ENCODE measurements around the gene NODAL. TPM values are rescaled to one million over a fixed set of nuclear protein-coding genes. Genes with fewer than 3 reads are reported as not detected.

The NODAL gene
- polyA plus RNA-seq, 2 of the 4 experiments (the other 2 are of a cell fraction) = not detected

DNA sequence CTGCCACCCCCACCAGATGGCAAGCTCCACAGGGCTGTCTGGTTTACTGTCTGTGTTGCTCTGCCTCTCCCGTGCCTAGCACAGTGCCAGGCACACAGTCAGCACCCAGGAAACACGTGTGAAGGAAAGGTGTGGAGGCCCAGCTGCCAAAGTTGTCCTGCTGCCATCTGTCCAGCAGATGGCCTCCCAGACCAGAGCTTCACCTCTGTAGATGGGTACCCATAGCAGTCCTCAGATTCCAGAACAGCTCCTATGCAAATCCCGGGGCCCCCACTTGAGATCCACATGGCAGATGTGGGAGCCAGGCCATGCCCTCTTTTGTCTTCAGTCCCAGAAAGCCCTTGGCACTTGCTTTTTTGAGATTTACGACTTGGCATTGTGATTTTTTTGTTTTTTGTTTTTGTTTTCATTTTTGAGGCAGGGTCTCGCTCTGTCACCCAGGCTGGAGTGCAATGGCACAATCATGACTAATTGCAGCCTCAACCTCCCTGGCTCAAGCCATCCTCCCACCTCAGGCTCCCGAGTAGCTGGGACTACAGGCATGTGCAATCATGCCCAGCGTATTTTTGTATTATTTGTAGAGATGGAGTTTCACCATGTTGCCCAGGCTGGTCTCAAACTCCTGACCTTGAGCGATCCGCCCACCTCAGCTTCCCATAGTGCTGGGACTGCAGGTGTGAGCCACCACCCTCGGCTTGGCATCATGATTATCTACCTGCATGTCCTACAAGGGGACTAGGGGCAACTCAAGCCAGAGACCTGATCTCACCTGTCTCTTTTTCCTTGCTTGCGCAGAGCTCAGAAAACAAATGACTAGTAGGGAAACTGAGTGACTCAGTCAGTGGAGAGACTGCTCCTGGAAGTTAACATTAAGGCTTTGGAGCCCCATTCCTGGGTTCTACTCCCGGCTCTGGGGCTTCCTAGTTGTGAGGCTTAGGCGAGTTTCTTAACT is 20.2 kb upstream of the NODAL start:
- ATAC-seq (peak; percentile 88 to 91), FAIRE-seq (peak; percentile 28), DNase-seq (ENCODE audit: low read depth in 1 of 2, low spot score in 1 of 2) (peak; percentile 64 to 87)
- 32% methylated on average over 12 of the region's 13 CpGs for WGBS (ENCODE audit: missing lambda C conversion rate)
- POLR2A ChIA-PET = interaction anchor here (1.3 kb wide), 1 partner anchor 58 kb away, joined by 3 read pairs; the partner anchor contains the start of gene EIF4EBP2
- CTCF ChIA-PET = interaction anchor here (0.5 to 19.9 kb wide), 63 partner anchors 10 to 824 kb away, joined by 3 to 376 read pairs (median 4); partner anchors contain the start of genes EIF4EBP2, NODAL and PALD1
- Histone ChIP-seq H3K9me3 (no peaks in the 10 kb centered on the region), H3K4me1 (peaks cover 5% of the 10 kb centered on the region), H3K27ac (no peak overlapping the region), H3K4me3 (no peak overlapping the region), H3K4me2 (no peak overlapping the region)
- TF ChIP-seq RAD21 (conservative IDR thresholded peaks at IDR 0.05 in 1 of 2, IDR thresholded peaks at IDR 0.05 in 1 of 2) (peak; percentile 88 to 92), JUNB (IDR thresholded peaks at IDR 0.05) (no peak), CBX8 (IDR thresholded peaks at IDR 0.05) (no peak), HOXB13 (CRISPR knock-in tag; IDR thresholded peaks at IDR 0.05; ENCODE audit: low read depth) (no peak), TP53 (CRISPR knock-in tag; IDR thresholded peaks at IDR 0.05) (no peak), SMC3 (IDR thresholded peaks at IDR 0.05) (peak; percentile 72)
- TF ChIP-seq, protein P1, sequence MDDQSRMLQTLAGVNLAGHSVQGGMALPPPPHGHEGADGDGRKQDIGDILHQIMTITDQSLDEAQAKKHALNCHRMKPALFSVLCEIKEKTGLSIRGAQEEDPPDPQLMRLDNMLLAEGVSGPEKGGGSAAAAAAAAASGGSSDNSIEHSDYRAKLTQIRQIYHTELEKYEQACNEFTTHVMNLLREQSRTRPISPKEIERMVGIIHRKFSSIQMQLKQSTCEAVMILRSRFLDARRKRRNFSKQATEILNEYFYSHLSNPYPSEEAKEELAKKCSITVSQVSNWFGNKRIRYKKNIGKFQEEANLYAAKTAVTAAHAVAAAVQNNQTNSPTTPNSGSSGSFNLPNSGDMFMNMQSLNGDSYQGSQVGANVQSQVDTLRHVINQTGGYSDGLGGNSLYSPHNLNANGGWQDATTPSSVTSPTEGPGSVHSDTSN (IDR thresholded peaks at IDR 0.05) = no peak
- TF ChIP-seq, protein P2, sequence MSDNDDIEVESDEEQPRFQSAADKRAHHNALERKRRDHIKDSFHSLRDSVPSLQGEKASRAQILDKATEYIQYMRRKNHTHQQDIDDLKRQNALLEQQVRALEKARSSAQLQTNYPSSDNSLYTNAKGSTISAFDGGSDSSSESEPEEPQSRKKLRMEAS (IDR thresholded peaks at IDR 0.05) = peak; percentile 55; the same call in 1 of the 2 replicates
- TF ChIP-seq, protein P3, sequence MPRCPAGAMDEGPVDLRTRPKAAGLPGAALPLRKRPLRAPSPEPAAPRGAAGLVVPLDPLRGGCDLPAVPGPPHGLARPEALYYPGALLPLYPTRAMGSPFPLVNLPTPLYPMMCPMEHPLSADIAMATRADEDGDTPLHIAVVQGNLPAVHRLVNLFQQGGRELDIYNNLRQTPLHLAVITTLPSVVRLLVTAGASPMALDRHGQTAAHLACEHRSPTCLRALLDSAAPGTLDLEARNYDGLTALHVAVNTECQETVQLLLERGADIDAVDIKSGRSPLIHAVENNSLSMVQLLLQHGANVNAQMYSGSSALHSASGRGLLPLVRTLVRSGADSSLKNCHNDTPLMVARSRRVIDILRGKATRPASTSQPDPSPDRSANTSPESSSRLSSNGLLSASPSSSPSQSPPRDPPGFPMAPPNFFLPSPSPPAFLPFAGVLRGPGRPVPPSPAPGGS (IDR thresholded peaks at IDR 0.05) = no peak
- TF ChIP-seq, protein P4, sequence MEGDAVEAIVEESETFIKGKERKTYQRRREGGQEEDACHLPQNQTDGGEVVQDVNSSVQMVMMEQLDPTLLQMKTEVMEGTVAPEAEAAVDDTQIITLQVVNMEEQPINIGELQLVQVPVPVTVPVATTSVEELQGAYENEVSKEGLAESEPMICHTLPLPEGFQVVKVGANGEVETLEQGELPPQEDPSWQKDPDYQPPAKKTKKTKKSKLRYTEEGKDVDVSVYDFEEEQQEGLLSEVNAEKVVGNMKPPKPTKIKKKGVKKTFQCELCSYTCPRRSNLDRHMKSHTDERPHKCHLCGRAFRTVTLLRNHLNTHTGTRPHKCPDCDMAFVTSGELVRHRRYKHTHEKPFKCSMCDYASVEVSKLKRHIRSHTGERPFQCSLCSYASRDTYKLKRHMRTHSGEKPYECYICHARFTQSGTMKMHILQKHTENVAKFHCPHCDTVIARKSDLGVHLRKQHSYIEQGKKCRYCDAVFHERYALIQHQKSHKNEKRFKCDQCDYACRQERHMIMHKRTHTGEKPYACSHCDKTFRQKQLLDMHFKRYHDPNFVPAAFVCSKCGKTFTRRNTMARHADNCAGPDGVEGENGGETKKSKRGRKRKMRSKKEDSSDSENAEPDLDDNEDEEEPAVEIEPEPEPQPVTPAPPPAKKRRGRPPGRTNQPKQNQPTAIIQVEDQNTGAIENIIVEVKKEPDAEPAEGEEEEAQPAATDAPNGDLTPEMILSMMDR (IDR thresholded peaks at IDR 0.05) = peak; percentile 84

DNA sequence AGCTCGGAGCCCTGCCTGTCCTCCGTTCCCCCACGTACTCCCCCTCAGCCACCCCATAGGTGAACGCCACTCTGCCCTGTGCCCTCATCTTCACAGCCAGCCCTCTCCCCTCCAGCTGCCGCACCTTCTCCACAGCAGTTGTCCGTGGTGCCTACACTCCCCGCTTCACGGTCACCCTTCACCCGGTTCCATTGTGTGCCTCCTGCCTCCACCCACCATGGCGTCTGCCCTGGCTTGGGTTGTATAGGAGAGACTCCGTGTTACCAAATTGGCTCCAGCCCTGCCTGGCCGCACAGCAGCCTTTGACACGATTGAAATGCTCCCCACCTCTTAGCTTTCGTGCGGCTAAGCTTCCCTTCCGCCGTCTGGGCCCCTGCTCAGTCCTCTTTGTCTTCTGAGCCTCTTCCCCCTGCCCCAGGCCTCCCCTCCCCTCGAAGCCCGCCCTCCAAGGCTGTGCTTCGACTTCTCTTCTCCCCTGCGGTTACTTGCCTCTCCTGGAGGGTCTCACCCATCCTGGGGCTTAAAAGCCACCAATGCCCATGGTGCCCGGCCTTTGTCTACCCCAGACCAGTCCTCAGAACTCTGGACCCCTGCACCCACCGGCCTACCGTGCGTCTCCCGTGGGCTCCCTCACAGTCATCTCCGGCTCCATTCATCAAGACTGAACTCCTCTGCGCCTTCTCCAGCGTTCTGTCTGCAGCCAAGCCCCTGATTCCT is 18.5 kb upstream of the NODAL start:
- TF ChIP-seq CEBPB (IDR thresholded peaks at IDR 0.05) = no peak
- no peak for TF ChIP-seq GATA3 (IDR thresholded peaks at IDR 0.05; ENCODE audit: borderline replicate concordance)
- Histone ChIP-seq H3K4me3 (no peak overlapping the region), H3K9me3 (no peaks in the 10 kb centered on the region), H3K4me1 (peaks cover 5% of the 10 kb centered on the region), H3K27ac (no peak overlapping the region), H3K4me2 (no peak overlapping the region)
- no peak for ATAC-seq
- DNase-seq (ENCODE audit: low read depth in 1 of 2, low spot score in 1 of 2) = no peak
- CTCF ChIA-PET = interaction anchor here (0.5 to 19.9 kb wide), 14 partner anchors 10 to 346 kb away, joined by 3 to 376 read pairs (median 6); partner anchors contain the start of genes EIF4EBP2 and PALD1
- no peak for FAIRE-seq
- WGBS (ENCODE audit: missing lambda C conversion rate) = 87% methylated on average over 26 of the region's 29 CpGs
- POLR2A ChIA-PET = no interaction called here

DNA sequence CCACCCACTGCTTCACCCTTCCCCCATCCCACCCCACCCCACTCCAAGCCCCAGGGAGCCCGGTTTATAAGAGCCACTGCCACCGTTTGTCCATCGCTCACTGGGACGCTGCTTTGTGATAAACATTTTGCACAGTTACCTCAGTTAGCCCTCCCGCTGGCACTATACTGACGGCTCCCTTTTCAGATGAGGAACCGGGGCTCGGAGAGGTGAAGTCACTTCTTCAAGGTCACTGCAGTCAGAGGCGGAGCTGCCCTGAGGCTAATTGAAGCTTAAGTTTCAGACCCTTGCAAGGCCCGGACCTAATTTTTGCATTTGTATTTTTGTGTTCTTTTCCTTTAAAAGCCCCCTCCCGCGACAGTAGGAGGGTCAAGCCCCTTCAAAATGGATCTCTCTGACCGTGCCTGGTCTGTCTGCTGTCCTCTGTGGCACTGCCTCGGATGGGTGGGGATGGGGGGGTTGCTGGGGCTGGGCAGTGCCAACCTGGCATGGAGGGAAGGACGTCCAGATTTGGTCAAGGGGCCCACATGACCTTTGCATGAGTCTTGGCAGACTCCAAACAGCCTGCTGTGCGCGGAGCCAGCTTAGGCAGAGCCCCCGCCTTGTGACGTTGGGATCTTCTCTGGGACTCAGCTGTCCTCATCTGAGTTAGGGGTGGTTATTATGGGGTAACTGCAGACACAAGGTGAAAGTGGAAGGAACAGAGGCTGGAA is 17.7 kb upstream of the NODAL start:
- FAIRE-seq = no peak
- TF ChIP-seq FOXS1 (CRISPR knock-in tag; IDR thresholded peaks at IDR 0.05) (no peak), FOSB (CRISPR knock-in tag; IDR thresholded peaks at IDR 0.05) (no peak), EHMT2 (IDR thresholded peaks at IDR 0.05; ENCODE audit: low read depth) (no peak), JUN (IDR thresholded peaks at IDR 0.05) (no peak), HOXB13 (CRISPR knock-in tag; IDR thresholded peaks at IDR 0.05; ENCODE audit: low read depth) (no peak), CBX2 (IDR thresholded peaks at IDR 0.05; ENCODE audit: borderline replicate concordance, low read depth) (no peak), ZFP36 (IDR thresholded peaks at IDR 0.05; ENCODE audit: borderline replicate concordance, partially characterized antibody) (no peak), HDAC2 (IDR thresholded peaks at IDR 0.05) (no peak), MAZ (IDR thresholded peaks at IDR 0.05; ENCODE audit: borderline replicate concordance, low read depth, low read length) (no peak)
- TF ChIP-seq, protein P4 (IDR thresholded peaks at IDR 0.05) = no peak
- TF ChIP-seq, protein P2 (IDR thresholded peaks at IDR 0.05) = no peak

More for the DNA sequence above, 17.7 kb upstream of the NODAL start:
- H3K4me3 ChIP-seq = no peak overlapping the region
- no peak overlapping the region; the same call in 2 of the 3 replicates for H3K4me2 ChIP-seq
- WGBS (ENCODE audit: missing lambda C conversion rate) = 68% methylated on average over 16 of the region's 19 CpGs
- ChIA-PET CTCF (interaction anchor here (0.5 to 19.9 kb wide), 5 partner anchors 10 to 445 kb away, joined by 3 to 376 read pairs (median 49); no protein-coding TSS in a partner anchor), POLR2A (no interaction called here)
- DNase-seq (ENCODE audit: low read depth in 1 of 2, low spot score in 1 of 2) (no peak), ATAC-seq (no peak)
- no peaks in the 10 kb centered on the region for H3K9me3 ChIP-seq
- H3K4me1 ChIP-seq = peaks cover 5% of the 10 kb centered on the region
- H3K27ac ChIP-seq = no peak overlapping the region

Measured in A549 (cell line).